NCI-H1436 treated with DMSO at 0.1 percent for 48 hours (cell line): ENCODE data around the gene TSKU.

Experiments used
- DNase-seq: peaks from one replicate; lab custom pipeline; 2025; lab: John Stamatoyannopoulos, UW

The TSKU gene

DNA sequence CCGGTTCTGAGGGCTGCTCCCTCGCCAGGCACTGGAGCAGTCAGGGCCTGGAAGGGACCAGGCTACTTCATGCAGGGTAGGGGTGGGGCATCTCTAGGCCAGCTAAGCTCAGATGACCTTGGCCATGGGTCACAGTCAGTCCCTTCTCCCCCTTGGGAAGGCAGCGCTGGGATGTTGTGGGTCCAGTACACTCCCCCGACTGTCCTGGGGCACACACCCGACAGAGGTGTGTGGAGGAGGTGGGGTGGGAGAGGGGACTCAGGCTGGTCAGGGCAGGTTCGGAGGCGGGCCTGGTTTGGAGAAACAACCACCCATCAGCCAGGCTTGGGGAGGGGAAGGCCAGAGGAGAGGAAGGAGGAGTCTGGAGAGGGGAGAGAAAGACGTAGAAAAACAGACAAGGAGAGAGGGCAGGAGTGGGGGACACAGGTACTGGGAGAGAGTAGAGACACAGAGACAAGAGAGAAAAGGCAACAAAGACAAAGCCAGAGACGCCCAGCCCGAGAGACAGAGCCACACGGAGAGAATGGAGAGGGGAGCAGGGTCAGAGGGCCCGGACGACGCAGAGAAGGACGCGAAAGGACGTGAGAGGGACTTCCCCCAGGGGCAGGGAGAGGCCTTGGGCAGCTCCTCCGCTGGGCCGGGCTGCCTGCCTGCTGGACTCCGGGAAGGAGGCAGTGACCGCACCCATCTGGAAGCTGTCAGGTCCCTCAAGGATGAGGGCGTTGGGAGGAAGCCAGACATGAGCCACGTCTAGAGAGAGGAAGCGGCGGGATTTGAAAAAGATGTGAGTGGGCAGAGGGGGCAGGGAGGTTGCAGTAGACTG, 30.6 kb upstream of the TSKU start:
- DNase-seq: no peak

DNA sequence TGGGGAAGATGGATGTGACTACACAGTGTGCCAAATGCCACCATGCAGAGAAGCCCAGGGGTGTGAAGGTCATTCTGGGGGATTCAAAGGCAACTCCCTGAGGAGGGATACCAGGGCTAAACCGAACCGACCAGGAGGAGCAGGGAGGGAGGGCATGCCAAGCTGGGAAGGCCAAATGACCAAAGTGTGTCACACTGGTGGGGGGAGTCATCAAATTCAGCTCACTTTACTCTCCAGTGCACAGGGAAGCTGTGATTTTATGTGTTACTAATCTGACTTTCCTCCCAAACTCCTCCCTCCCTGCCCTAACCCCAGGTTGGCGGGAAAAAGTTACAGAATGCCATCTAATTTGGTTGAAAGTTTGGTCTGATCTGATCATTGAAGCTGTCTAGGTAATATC, 29.7 kb upstream of the TSKU start:
- DNase-seq: no peak

DNA sequence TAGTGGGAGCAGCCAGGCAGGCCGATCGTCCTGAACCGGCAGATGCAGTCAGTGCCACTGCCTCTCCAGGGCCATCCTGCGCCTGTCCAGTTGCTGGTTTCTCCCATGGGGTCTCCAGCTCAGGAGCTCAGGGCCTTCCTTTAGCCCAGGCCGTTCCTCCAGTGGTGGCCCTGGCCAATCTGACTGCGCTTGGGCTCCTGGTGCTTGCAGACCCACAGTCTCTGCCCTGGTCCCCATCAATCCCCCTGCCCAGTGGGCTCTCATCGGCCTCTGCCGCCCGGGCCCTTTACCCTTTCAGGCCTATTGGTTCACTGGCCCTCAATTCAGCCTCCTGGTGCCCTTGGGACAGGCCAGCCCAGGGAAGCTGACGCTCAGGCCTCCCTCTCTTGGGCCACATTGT, 29.2 kb upstream of the TSKU start:
- no peak for DNase-seq

DNA sequence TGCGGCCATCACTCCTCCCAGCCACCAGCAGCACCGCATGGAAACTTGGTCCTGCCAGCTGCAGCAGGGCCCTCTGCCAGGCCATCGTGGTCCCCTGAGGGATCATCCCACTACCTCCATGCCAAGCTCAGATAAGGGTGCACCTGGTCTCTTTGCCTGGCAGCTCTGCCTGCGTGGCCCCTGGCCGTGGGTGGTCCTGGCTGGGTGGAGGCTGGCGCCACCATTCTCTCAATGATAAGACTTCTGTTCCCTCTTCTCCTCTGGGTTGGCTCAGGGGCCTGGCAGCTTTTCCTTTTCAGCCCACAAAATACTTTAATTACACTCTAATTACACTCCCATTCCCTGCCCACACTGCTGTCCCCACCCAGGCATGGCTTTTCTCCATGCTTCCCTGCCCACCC, 26.8 kb upstream of the TSKU start:
- no peak for DNase-seq

DNA sequence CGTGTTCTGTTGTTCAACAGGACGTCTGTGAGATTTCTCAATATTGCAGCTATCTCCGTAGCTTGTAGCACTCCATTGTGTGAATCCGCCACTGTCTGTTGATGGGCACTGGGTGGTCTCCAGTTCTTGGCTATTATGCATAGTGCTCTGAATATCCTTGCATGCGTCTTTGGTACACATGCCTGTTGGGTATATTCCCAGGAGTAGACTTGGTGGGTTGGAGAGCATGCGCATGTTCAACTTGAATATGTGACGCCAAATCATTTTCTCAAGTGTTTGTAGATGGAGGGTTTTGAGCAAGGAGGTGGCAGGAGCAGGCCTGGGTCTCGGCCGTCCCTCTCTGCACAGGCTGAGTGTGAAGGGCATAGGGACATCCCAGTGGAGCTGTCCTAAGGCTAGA, 24.8 kb upstream of the TSKU start:
- DNase-seq: no peak

DNA sequence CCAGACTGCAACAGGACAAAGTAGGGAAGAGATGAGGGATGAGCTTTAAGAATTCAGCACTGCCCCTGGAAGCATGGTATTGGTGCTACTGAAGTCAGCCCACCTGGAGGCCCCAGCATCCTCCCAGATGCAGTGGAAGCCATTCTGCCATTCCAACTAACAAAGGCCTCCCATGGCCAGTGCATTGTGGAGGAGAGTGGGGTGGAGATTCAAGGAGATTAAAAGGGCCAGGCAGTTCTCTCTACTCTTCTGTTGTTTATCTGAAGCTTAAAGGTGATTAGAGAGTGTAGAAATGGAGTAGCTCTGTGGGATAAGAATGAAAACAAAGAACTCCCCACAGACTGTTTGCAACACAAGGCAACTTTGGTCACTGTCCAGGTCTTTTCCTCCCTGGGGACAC, 24.1 kb upstream of the TSKU start:
- no peak for DNase-seq

DNA sequence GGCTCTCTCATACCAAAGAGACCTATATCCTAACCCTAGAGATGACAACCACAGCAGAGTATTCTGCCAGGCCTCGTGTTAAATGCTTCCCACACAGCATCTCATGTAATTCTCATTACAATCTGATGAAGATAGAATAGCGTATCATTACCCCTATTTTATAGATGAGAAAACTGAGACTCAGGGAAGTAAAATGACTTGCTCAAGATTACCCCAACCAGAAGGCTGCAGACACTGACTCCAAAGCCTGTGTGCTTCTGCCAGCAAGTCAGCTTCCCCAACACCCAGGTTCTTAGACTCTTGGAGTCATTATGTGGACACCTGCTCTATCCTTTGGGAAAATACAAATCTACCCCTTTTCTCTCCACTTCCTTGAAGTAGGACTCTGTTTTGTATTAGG, 23.6 kb upstream of the TSKU start:
- no peak for DNase-seq

DNA sequence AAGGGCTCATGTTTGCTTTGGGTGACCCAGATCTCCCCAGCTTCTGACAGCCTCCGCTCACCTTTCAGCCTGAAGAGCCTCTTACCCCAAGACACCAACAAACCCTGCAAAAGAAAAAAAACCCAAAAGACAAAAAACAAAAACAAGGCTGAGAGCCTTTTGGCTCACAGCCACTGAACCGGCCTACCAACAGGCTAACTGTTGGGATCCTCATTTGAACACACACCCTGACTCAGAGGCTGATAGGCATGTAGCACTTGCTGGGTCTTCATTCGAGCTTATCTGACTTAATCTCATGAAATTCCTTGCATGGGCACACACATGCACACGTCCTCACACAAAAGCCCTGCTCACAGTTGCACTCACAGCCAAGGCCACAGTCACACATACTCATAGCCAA, 22.9 kb upstream of the TSKU start:
- no peak for DNase-seq

DNA sequence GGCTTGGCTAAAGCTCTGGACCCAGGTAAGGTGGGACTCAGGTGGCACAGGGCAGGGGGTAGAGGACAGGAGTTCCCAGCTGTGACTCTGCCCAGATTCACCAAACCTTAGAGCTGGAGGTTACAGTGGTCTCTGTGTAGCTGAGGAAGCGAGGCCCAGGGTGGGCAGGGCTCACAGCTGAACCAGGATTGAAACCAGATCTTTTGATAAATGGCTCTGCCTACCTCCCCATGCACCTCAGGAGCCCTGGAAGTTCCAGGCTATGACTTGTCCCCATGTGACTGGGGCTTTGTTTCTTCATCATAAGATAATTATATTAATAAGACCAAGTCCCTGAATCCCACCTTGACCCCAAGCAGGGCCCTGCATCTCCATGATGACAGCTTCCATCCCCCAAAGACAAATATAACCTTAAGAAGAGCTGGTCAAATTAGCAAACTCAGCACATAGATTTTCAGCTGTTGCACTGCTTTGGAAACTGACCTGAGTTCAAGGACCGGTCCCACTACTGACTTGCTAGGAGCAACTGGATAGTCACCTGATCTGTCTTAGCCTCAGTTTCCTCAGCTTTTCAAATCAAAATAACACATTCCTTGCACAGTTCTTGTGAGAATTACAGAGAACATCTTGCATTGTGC, 21.3 kb upstream of the TSKU start:
- no peak for DNase-seq

DNA sequence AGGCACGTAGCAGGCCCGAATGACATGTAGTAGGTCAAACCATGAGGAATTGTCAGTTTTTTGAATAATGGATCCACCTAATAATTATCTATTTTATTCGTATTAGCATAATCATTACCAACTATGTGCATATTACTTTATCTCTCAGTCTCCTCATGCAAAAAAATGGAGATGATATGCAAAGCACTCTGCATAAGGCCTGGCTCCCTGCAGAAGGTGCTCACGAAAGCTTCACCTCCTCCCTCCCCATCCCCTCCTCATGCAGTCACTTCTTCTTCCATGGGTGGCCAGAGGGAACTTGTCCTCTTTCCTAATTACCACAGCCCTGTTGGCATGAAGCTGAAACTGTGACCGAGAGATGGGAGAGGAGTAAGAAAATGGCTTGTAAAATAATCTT, 20.8 kb upstream of the TSKU start:
- DNase-seq: no peak

DNA sequence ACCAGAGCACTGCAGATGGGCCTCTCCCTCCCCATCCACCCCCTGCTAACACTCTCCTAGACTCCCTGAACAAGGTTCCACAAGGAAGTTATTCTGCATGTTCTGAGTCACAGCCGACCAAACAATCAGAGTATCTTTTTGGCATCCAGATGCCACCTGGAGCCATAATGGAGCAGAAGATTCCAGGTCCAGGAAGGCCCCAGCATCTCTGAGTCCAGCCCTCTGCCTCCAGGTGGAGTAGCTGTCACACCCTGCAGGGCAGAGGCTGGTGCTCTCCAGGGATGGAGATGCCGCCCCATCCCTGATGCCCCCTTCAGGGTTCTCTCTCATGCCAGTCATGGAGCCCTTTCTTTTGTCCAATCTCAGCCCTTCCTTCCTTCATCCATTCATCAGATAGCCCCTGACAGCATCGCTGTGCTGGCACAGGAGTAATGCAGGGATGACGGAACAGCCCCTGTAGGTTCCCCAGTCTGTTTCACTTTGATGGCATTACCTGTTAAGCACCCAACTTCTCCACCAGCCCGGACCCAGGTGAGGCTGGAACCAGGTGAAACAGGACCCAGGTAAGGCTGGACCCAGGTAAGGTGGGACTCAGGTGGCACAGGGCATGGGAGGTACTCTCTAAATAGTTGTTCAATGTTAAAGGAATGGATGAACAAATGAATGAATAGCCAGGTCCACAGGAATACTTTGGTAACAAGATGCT, 20.1 kb upstream of the TSKU start:
- DNase-seq: no peak

DNA sequence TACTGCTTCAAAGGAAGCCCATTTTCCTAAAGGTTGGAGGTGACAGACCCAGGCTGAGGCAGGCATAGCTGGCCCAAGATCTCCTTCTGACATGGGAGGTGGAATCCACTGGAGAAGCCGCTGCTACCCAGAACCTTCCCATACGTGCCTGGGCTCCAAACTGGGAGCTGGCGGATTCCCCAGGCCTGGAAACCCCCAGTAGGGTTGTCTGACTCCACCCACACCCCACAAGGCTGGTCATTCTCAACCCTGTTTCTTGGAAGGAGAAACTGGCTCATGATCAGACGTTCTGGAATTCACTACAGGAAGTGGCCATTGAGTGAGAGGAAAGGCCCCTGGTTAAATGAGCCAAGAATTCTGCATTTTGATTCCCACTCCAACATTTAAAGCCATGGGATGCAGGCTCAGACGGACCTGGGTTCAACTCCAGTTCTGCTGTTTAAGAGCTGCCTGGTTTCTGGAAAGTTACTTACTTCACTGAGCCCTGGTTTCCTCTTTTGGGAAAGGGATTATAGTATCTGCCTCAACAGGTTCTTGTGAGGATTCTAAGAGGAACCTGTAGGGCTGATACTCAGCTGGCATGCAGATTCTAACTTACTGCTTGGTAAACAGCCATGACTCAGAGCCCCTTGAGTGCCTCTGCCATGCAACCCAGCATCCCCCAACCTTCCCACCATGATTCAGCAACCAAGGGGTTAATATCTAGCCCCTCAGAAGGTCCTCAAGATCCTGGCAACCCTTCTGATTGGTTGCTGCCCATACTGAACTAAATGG, 19.4 kb upstream of the TSKU start:
- DNase-seq: no peak

DNA sequence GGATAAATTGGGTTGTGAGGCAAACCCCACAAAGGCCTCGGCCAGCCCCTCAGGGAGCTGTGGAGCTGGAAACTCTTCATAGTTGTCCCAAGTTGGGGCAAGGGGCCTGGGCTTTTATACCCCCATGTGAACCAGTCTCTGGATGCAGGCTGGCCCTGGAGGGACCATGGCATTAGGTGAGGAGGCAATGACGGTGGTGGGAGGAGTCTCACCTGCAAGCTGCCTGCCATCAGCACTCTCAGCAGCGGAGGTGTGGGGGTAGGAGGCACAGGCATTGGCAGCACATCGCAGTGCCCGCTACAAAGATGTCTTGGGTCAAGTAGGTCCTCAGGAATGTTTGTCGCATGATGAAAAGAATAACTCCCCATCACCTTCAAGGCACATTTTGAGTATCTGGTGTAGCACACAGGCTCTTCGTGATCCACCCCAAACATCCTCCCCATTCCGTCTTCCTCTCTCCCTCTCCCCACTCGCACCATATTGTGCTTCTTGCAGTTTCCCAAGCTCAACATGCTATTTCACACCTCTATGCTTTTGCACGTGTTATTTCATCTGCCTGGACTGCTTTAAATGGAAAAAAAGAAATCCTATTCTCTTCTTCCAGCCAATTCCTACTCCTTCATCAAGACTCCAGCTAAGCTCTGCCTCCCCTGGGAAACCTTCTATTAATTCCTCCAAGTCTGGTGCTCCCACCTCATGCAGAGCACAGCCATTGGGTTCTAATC, 18.1 kb upstream of the TSKU start:
- DNase-seq: no peak

DNA sequence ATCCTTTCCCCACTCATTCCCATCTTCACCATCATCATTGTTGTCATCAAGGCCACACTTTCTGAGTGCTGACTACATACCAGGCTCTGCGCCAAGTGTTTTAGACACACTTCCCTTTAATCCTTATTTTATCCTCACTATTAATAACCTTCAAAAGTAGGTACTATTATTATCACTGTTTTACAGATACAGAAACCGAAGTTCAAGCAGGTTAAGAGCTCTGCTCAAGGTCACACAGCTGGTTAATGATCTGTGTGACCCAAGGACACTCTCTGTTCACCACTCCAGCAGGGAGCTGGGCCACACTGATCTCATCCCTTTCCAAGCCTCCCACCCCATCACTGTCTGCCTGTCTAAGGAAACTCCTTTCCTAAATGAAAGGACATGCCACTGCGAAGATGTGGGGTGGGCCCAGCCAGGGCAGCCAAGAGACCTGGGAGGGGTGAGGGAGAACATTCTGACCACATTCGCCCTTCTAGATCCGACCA, 17.2 kb upstream of the TSKU start:
- DNase-seq: no peak

DNA sequence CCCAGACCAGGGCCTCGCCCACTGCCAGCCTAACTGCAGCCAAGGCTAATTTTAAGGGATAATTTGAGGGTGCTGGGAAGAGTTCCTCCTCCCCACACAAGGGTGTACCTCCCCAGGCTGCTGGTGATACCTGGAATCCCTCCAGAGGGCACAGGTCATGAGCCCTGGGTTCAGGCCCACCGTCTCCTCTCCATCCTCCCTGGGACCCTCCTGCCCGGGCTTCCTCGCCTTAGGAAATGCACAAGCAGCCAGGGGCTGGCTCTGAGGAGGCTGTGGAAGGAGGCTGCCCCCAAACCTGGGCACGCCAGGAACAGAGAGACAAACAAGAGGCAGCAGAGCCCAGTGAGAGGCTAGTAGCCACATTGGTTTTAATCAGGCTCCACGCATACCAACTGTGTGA, 16.6 kb upstream of the TSKU start:
- DNase-seq: no peak

DNA sequence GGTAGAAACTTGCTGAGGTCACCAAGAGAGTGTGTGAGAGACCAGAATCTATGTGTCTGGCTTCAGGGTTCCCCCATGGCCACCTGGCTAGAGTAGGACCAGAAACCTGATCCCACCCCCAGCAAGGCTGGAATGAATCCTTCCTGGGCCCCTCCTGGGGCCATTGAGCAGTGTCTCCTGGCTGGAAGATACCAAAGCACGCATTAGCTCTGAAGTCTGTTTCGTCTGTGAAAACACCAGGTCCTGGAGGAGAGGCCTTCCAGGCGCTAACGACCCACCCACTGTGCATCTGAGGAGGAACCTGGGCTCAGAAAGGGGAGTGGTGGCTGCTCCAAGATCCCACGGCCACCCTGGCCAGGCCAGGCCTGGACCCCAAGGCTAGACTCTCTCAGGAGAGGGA, 15.5 kb upstream of the TSKU start:
- DNase-seq: no peak

DNA sequence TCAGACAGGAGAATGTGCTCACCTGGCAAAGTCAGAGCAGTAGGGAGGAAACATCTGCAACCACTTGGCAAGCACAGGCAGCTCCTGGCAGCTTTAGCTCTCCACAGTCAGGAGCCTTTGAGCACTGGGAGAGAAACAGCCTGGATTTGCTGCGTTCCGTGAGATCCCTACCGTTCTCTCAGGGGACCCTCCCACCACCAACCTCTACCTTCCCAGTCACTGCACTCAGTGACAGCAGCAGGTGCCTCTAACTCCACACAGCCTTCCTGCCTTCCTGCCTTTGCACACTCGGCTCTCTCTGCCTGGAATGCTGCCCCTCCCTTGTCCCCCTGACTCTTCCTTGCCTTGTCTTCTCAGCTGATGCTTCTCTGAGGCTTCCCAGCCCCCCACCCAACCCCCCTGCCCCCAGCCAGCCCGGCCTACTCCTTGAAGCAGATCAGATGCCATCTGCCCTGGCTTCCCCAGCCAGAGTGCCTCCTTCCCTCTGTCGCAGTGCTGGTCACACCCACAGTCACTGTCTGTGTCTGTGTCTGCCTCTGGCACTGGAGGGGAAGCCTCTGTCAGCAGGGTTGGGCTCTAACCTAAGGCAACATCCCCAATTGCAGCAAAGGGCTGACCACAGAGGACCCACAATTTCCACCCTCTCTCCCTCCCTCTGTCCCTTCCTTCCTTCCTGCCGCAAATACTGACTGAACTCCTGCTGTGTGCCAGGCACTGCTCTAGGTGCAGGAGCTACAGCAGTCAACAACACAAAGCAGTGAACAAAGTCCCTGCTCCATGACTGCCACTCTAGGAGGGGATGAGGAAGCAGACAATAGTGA, 14.9 kb upstream of the TSKU start:
- DNase-seq: no peak

DNA sequence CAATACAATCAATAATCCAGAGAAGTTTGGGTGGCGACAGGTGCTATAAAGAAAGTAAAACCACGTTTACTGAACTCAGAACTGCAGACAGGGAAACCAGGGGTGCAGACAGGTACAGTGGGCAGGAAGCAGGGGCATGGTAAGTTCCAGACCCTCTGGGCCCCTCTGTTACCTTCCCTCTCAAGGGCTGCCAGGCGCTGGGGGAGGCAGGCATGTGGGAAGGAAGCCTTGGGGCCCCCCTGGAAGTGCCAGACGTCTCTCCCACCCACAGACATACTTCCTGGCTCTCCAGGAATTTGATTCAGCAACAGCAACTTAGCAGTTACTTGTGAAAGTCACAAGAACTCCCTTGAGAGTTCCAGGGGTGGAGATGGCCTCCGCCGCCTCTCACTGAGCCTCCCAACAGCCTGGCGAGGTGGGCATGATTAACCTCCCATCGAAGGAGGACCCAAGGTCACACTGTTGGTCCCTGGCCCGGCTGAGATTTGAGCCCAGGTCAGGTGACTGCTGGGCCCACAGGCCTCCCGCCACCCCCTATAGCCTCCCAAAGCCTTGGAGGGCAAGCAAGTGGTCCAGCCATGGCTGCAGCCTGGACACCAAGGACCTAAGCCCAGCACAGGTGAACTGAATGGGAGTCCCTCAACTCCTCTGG, 14.1 kb upstream of the TSKU start:
- no peak for DNase-seq

DNA sequence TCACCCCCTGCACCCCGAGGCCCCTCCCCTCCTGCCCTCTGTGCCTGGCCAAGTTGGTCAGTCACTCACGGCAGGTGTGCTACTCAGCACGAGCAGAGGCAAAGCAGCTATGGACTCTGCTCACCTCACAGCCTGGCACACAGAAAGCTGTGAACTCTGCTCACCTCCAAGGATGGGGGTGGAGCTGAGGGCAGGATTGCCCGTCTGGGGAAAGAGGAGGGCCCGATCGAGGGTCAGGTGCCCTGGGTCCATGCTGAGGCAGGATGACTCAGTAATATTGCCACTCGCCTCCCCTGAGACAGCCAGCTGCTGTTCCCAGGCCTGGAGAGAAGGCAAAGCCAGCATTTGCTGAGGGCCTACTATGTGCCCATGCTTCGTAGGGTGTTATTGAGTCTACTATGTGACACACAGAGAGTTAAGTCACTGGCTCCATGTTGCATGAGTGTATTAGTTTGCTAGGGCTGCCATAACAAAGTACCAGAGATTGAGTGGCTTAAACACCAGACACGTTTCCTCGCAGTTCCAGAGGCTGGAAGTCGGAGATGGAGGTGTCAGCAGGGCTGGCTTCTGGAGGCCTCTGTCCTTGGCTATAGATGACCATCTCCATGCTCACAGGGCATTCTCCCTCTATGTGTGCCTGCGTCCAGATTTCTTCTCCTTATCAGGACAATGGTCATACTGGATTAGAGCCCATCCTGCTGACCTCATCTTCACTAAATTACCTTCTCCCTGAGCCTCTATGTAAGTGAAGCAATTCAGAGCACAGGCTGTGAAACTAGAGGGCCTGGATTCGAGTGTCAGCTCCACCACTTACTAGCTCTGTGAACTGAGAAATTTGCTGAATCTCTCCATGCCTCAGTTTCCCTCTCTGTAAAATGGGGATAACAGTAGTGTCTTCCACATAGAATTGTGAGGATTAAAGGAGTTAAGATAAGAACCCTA, 13.2 kb upstream of the TSKU start:
- DNase-seq: no peak
